ENCODE measurements around the gene SERAC1.

DNA sequence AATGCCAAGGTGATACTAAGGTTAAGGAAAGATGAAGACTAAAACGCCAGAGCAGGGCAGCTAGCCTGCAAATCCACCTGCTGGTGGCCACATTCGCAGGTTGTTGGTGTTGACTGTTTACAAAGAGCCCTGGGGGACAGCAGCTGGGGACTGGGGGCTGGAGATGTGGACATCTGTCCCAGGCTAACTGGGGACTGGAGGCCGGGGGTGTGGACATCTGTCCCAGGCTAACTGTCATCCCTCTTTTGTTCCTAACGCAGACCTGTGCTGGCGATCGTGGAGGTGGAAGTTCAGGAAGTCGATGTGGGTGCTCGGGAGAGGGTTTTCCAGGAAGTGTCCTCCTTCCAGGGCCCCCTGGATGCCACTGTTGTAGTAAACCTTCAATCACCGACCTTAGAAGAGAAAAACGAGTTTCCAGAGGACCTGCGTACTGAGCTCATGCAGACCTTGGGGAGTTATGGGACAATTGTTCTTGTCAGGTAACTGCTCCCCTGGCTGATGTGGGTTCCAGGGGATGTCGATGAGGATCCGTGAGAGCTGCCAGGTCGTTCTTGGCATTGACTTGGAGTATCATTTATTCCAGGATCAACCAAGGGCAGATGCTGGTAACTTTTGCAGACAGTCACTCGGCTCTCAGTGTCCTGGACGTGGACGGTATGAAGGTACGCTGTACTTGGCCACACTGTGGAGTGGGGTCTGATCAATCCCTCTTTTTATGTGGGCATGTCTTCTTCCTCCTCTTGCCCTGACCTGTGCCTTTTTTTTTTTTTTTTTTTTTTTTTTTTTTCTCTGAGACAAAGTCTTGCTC is 87.0 kb downstream of the SERAC1 start:
- TF ChIP-seq, protein P1, sequence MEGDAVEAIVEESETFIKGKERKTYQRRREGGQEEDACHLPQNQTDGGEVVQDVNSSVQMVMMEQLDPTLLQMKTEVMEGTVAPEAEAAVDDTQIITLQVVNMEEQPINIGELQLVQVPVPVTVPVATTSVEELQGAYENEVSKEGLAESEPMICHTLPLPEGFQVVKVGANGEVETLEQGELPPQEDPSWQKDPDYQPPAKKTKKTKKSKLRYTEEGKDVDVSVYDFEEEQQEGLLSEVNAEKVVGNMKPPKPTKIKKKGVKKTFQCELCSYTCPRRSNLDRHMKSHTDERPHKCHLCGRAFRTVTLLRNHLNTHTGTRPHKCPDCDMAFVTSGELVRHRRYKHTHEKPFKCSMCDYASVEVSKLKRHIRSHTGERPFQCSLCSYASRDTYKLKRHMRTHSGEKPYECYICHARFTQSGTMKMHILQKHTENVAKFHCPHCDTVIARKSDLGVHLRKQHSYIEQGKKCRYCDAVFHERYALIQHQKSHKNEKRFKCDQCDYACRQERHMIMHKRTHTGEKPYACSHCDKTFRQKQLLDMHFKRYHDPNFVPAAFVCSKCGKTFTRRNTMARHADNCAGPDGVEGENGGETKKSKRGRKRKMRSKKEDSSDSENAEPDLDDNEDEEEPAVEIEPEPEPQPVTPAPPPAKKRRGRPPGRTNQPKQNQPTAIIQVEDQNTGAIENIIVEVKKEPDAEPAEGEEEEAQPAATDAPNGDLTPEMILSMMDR (IDR thresholded peaks at IDR 0.05) = no peak
- TF ChIP-seq POLR2A (IDR thresholded peaks at IDR 0.05) = no peak
- TF ChIP-seq EP300 (IDR thresholded peaks at IDR 0.05) = no peak
